Activated CD4-positive, alpha-beta memory T cell treated with anti-CD3 and anti-CD28 coated beads for 36 hours (primary cell): ENCODE results near the gene RIPOR1. TPM values are rescaled to one million over a fixed set of nuclear protein-coding genes. Genes with fewer than 3 reads are reported as not detected.

ENCODE experiments used
- CTCF ChIA-PET: fragments of 350-600 bp; sonication (Branson Sonifier 250); formaldehyde crosslinking; loops from one replicate; lab custom pipeline; 2021; ENCODE audit warnings: antibody characterized with exemption, inconsistent platforms; lab: Charles Lee
- POLR2A ChIA-PET: fragments of 350-600 bp; sonication (Branson Sonifier 250); formaldehyde crosslinking; loops from one replicate; lab custom pipeline; 2021; ENCODE audit warnings: antibody characterized with exemption; lab: Charles Lee
- DNase-seq: peaks from one replicate; pipeline ENCODE4 v3.0.0-alpha.2; 2020
- H3K27ac Mint-ChIP-seq: one replicate; pipeline ENCODE4 v1.8.0; 2021; ENCODE audit warnings: mixed read lengths
- H3K27me3 Mint-ChIP-seq: one replicate; pipeline ENCODE4 v1.8.0; 2021; ENCODE audit warnings: mixed read lengths
- H3K36me3 Mint-ChIP-seq: one replicate; pipeline ENCODE4 v1.8.0; 2021; ENCODE audit warnings: mixed read lengths
- H3K4me1 Mint-ChIP-seq: one replicate; pipeline ENCODE4 v1.8.0; 2021; ENCODE audit warnings: low read depth, mixed read lengths
- H3K4me3 Mint-ChIP-seq: one replicate; pipeline ENCODE4 v1.8.0; 2021; ENCODE audit warnings: mild to moderate bottlenecking, mixed read lengths
- H3K9me3 Mint-ChIP-seq: one replicate; pipeline ENCODE4 v1.8.0; 2021; ENCODE audit warnings: mixed read lengths
- intact Hi-C: fragments of 100-400 bp; cut with micrococcal nuclease; formaldehyde crosslinking; loops from one replicate; pipeline ENCODE4 v1.15.1; 2023
- total RNA-seq, 2 experiments: library from RNA; stranded (reverse); gene quantifications; one replicate each; pipeline ENCODE4 v1.2.3, GENCODE V29; 2021

Gene RIPOR1
- total RNA-seq, 2 experiments from 2014 or later, result 33.4 to 37.9 TPM

DNA sequence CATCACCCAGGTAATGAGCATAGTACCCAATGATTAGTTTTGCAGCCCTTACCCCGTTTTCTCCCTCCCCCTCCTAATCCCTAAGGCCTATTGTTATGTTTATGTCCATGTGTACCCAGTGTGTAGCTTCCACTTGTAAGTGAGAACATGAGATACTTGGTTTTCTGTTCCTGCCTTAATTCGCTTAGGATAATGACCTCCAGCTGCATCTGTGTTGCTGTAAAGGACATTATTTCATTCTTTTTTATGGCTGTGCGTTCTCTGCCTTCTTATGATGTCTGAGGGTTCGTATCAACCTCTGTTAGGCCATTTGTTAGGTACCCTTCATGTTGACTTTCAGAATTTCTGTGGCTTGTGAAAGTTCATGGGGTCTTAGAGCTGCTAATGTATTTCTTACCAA, 64.7 kb downstream of the RIPOR1 start:
- H3K27me3 Mint-ChIP-seq, result no peaks in the 10 kb centered on the region
- peaks cover 29% of the 10 kb centered on the region for H3K4me1 Mint-ChIP-seq
- H3K9me3 Mint-ChIP-seq, result no peaks in the 10 kb centered on the region
- intact Hi-C loops, result no loop called here
- CTCF ChIA-PET, result interaction anchor here (0.9 to 1.5 kb wide), 2 partner anchors 46 to 52 kb away, joined by 3 read pairs; partner anchors contain the start of gene CARMIL2
- no peak overlapping the region for H3K4me3 Mint-ChIP-seq
- H3K36me3 Mint-ChIP-seq, result peaks cover 5% of the 10 kb centered on the region
- DNase-seq, result no peak
- peak overlapping the region; percentile 1 for H3K27ac Mint-ChIP-seq
- POLR2A ChIA-PET, result no interaction called here

DNA sequence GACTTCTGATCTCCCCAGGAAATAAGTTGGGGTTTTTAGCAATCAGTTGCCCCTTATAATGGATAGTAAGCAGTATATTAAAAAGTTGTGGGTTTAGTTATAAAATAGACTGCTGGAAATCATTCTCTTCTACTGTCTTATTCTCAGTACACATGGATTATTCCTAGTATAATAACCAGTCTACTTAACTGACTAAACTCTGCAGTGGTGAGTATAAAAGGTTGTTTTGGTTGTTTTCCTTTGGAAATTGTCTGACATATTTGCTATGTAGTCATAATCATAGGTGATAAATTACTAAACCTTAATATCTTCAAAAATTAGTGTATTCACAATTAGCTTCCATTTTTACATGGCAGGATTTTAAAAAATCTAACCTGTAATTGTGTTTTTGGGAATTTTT, 65.1 kb downstream of the RIPOR1 start:
- H3K4me3 Mint-ChIP-seq, result no peak overlapping the region
- H3K27ac Mint-ChIP-seq, result peak overlapping the region; percentile 1
- no peaks in the 10 kb centered on the region for H3K27me3 Mint-ChIP-seq
- no peaks in the 10 kb centered on the region for H3K9me3 Mint-ChIP-seq
- CTCF ChIA-PET, result interaction anchor here (0.6 to 1.5 kb wide), 3 partner anchors 47 to 80 kb away, joined by 3 read pairs; partner anchors contain the start of gene CARMIL2
- peaks cover 5% of the 10 kb centered on the region for H3K36me3 Mint-ChIP-seq
- intact Hi-C loops, result no loop called here
- no peak for DNase-seq
- H3K4me1 Mint-ChIP-seq, result peaks cover 28% of the 10 kb centered on the region
- POLR2A ChIA-PET, result no interaction called here

- Mint-ChIP-seq H3K36me3 (peaks cover 3% of the 10 kb centered on the region), H3K27ac (peak overlapping the region; percentile 1), H3K9me3 (no peaks in the 10 kb centered on the region), H3K4me1 (peaks cover 28% of the 10 kb centered on the region), H3K4me3 (no peak overlapping the region), H3K27me3 (no peaks in the 10 kb centered on the region)
- ChIA-PET CTCF (interaction anchor here (0.6 to 1.6 kb wide), 5 partner anchors 32 to 80 kb away, joined by 3 to 8 read pairs (median 3); partner anchors contain the start of genes CARMIL2 and CTCF), POLR2A (no interaction called here)
- DNase-seq, result no peak
- intact Hi-C loops, result no loop called here
These were observed 65.8 kb downstream of the RIPOR1 start for GRCh38 chr16:67594256-67594915.

DNA sequence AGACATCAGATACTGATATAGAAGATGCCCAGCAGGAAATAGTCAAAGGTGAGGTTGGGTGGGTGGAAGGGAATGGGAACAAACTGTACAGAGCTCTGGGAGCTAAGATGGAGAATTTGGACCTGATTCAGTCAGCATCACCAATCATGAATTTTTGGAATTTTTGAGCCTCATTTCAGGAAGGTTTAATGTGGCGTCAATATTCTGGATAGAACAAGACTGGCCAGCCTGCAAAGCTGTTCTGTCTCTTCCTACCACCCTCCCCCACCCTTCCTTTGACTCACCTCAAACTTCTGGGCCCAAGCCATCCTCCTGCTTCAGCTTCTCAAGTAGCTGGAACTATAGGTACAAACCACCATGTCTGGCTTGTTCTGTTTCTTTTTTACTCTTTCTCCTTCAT, 66.3 kb downstream of the RIPOR1 start:
- intact Hi-C loops, result no loop called here
- Mint-ChIP-seq H3K4me3 (no peak overlapping the region), H3K27me3 (no peaks in the 10 kb centered on the region), H3K4me1 (peaks cover 32% of the 10 kb centered on the region), H3K9me3 (no peaks in the 10 kb centered on the region), H3K27ac (peak overlapping the region; percentile 64), H3K36me3 (no peaks in the 10 kb centered on the region)
- CTCF ChIA-PET, result interaction anchor here (1.2 to 1.6 kb wide), 3 partner anchors 33 to 74 kb away, joined by 3 to 8 read pairs (median 6); partner anchors contain the start of gene CTCF
- DNase-seq, result peak; percentile 39
- POLR2A ChIA-PET, result no interaction called here

Other genes starting within 250 kb of the RIPOR1 start
- 10 to 100 TPM; 22.7 to 24.6 TPM for gene PLEKHG4, start 249.3 kb upstream of the RIPOR1 start, total RNA-seq
- gene KCTD19, start 202.1 kb upstream of the RIPOR1 start, total RNA-seq, result 1 to 10 TPM; 1.2 to 2.5 TPM
- gene LRRC36, start 202.0 kb upstream of the RIPOR1 start, total RNA-seq, result under 1 TPM; 0.63 to 1.00 TPM
- gene TPPP3, start 135.3 kb upstream of the RIPOR1 start, total RNA-seq, result not detected
- gene ZDHHC1, start 112.4 kb upstream of the RIPOR1 start, total RNA-seq, result under 1 TPM; 0.57 to 0.68 TPM
- gene HSD11B2, start 97.7 kb upstream of the RIPOR1 start, total RNA-seq, result 1 to 10 TPM in 1 of 2 experiments, under 1 TPM in 1; 0.71 to 1.3 TPM
- gene ATP6V0D1, start 47.7 kb upstream of the RIPOR1 start, total RNA-seq, result 10 to 100 TPM; 25.0 to 26.3 TPM
- not detected for gene AGRP, start 45.3 kb upstream of the RIPOR1 start, total RNA-seq
- 10 to 100 TPM; 48.9 to 51.5 TPM for gene CTCF, start 33.7 kb downstream of the RIPOR1 start, total RNA-seq
- gene CARMIL2, start 116.3 kb downstream of the RIPOR1 start, total RNA-seq, result 100 to 1,000 TPM; 136 to 151 TPM
- 10 to 100 TPM; 63.0 to 63.9 TPM for gene ACD, start 131.4 kb downstream of the RIPOR1 start, total RNA-seq
- gene PARD6A, start 132.1 kb downstream of the RIPOR1 start, total RNA-seq, result 10 to 100 TPM; 11.2 to 11.5 TPM
- 10 to 100 TPM in 1 of 2 experiments, 1 to 10 TPM in 1; 9.3 to 10.1 TPM for gene ENKD1, start 137.9 kb downstream of the RIPOR1 start, total RNA-seq
- 1 to 10 TPM; 2.2 to 2.5 TPM for gene C16orf86, start 138.0 kb downstream of the RIPOR1 start, total RNA-seq
- 10 to 100 TPM; 12.6 to 13.7 TPM for gene GFOD2, start 190.5 kb downstream of the RIPOR1 start, total RNA-seq